ENCODE data around the gene MYO3B. TPM values are rescaled to one million over a fixed set of nuclear protein-coding genes. Genes with fewer than 3 reads are reported as not detected.

The MYO3B gene
- total RNA-seq, 1 donor from 2014 or later, result 27.3 TPM

DNA sequence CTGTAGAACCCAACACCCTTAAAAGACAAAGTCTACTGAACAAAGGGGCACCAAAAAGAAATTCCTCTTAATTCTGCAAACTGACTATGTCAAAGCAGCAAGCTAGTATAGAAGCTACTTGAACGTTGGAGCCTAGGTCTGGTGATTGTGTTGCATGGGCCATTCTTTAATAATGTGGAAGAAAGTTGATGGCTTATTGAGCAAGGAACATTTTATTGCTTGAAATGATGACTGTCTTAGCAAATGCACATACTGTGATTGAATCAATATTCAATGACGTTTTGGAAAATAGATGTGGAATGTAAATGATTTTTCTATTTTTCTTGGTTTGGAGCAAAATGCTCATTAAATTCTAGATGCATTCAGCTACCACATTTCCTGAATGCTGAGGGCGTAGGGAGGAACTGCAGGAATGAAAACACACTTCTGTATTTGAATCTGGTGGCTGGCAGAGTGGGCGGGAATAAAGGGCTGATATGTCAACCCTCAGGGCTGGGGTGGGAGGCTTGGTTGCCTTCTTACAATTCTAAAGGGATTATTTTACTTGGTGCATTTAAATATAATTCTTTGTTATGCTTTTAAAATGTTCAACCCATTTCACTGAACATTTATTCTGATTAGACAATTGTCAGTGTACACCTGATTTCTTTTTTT, 26.5 kb downstream of the MYO3B start:
- Histone ChIP-seq H3K9ac (no peak overlapping the region), H2AFZ (replicated peaks) (no peak overlapping the region), H3K27ac (no peak overlapping the region), H3F3A (ENCODE audit: low read depth) (no peaks in the 10 kb centered on the region), H3K36me3 (no peaks in the 10 kb centered on the region), H3K4me1 (no peaks in the 10 kb centered on the region), H3K79me2 (ENCODE audit: low read depth) (no peaks in the 10 kb centered on the region), H3K9me3 (ENCODE audit: low read depth) (no peaks in the 10 kb centered on the region), H3K4me3 (no peak overlapping the region), H4K20me1 (ENCODE audit: low read depth) (no peaks in the 10 kb centered on the region), H3K27me3 (no peaks in the 10 kb centered on the region), H3K4me2 (no peak overlapping the region)
- Mint-ChIP-seq H3K4me3 (no peak overlapping the region), H3K4me1 (peaks cover 49% of the 10 kb centered on the region), H3K9me3 (peaks cover 5% of the 10 kb centered on the region), H3K36me3 (no peaks in the 10 kb centered on the region), H3K27me3 (ENCODE audit: insufficient read depth, low read depth) (peaks cover 2% of the 10 kb centered on the region), H3K27ac (no peak overlapping the region)
- no peak for DNase-seq (ENCODE audit: low spot score)
- TF ChIP-seq EZH2 (IDR thresholded peaks at IDR 0.05), result no peak
- TF ChIP-seq, protein P1, sequence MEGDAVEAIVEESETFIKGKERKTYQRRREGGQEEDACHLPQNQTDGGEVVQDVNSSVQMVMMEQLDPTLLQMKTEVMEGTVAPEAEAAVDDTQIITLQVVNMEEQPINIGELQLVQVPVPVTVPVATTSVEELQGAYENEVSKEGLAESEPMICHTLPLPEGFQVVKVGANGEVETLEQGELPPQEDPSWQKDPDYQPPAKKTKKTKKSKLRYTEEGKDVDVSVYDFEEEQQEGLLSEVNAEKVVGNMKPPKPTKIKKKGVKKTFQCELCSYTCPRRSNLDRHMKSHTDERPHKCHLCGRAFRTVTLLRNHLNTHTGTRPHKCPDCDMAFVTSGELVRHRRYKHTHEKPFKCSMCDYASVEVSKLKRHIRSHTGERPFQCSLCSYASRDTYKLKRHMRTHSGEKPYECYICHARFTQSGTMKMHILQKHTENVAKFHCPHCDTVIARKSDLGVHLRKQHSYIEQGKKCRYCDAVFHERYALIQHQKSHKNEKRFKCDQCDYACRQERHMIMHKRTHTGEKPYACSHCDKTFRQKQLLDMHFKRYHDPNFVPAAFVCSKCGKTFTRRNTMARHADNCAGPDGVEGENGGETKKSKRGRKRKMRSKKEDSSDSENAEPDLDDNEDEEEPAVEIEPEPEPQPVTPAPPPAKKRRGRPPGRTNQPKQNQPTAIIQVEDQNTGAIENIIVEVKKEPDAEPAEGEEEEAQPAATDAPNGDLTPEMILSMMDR (IDR thresholded peaks at IDR 0.05), result no peak
- no peak for TF ChIP-seq EZH2phosphoT487 (IDR thresholded peaks at IDR 0.05)

DNA sequence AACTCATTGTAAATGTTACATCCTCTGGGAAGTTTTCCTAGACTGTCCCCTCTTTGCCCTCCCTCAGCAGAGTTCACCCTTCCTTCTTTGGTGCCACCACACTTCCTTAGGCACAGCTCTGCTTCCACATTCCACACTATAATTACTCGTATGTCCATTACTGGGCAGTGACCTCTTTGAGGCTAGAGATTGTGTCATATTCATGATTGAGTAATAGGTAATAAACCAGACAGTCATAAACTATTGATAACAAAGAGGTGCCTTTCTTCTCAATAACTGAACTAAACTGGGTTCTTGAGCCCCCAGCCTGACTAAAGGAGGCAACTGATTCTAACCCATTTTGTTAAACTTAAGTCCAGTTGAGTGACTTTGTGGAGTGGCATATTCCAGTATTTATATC, 28.3 kb downstream of the MYO3B start:
- Histone ChIP-seq H3K27ac (no peak overlapping the region), H3K27me3 (no peaks in the 10 kb centered on the region)
- no peaks in the 10 kb centered on the region for H3K36me3 Mint-ChIP-seq

DNA sequence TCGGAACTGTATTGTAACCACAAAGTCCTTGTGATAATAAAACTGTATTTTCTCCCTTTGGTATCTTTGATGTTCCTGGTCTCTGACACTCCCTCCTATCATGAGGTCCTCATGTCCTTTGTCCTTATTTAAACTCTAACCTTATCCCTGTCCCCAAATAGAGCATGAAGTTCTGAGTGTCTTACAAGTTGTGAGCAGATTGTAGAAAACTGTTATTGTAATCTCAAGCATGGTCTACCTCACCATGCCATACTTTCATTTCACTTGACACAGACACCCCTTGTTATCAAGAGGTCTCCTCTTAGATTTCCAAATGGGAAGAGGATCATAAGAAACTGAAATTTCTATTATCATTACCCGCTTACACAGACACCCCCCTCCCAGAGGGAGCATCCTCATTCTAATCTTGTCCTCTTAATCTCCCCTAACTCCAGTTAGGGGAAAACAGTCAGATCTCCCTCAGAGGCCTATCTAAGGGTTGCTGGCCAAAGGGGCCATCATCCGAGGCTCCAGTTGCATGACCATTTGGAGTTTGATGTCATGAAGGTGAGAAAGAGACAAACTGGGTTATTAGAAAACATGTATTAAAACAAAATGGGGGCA, 29.0 kb downstream of the MYO3B start:
- Histone ChIP-seq H3K36me3 (no peaks in the 10 kb centered on the region), H3K9me3 (ENCODE audit: low read depth) (peaks cover 4% of the 10 kb centered on the region), H3K27me3 (no peaks in the 10 kb centered on the region), H3K4me1 (no peaks in the 10 kb centered on the region), H3K4me3 (no peak overlapping the region), H3K4me2 (no peak overlapping the region), H3F3A (ENCODE audit: low read depth) (no peaks in the 10 kb centered on the region), H2AFZ (replicated peaks) (no peak overlapping the region), H3K9ac (no peak overlapping the region), H3K79me2 (ENCODE audit: low read depth) (no peaks in the 10 kb centered on the region), H4K20me1 (ENCODE audit: low read depth) (no peaks in the 10 kb centered on the region), H3K27ac (no peak overlapping the region)
- no peak for DNase-seq (ENCODE audit: low spot score)
- Mint-ChIP-seq H3K4me3 (no peak overlapping the region), H3K9me3 (peaks cover 5% of the 10 kb centered on the region), H3K27me3 (ENCODE audit: insufficient read depth, low read depth) (peaks cover 2% of the 10 kb centered on the region), H3K4me1 (peaks cover 30% of the 10 kb centered on the region), H3K27ac (no peak overlapping the region), H3K36me3 (no peaks in the 10 kb centered on the region)
- TF ChIP-seq, protein P1 (IDR thresholded peaks at IDR 0.05), result no peak
- no peak for TF ChIP-seq EZH2 (IDR thresholded peaks at IDR 0.05)
- TF ChIP-seq EZH2phosphoT487 (IDR thresholded peaks at IDR 0.05), result no peak

More for the DNA sequence above, 28.3 kb downstream of the MYO3B start:
- no peak for TF ChIP-seq EZH2phosphoT487 (IDR thresholded peaks at IDR 0.05)
- TF ChIP-seq, protein P1 (IDR thresholded peaks at IDR 0.05), result no peak
- no peak for TF ChIP-seq EZH2 (IDR thresholded peaks at IDR 0.05)
- Histone ChIP-seq H3K79me2 (ENCODE audit: low read depth) (no peaks in the 10 kb centered on the region), H4K20me1 (ENCODE audit: low read depth) (no peaks in the 10 kb centered on the region), H2AFZ (replicated peaks) (no peak overlapping the region), H3K4me1 (no peaks in the 10 kb centered on the region), H3K36me3 (no peaks in the 10 kb centered on the region), H3F3A (ENCODE audit: low read depth) (no peaks in the 10 kb centered on the region), H3K9me3 (ENCODE audit: low read depth) (peaks cover 4% of the 10 kb centered on the region), H3K4me2 (no peak overlapping the region), H3K9ac (no peak overlapping the region), H3K4me3 (no peak overlapping the region)
- peaks cover 5% of the 10 kb centered on the region for H3K9me3 Mint-ChIP-seq
- no peak for DNase-seq (ENCODE audit: low spot score)
- no peak overlapping the region for H3K4me3 Mint-ChIP-seq
- H3K27ac Mint-ChIP-seq, result no peak overlapping the region
- H3K4me1 Mint-ChIP-seq, result peaks cover 37% of the 10 kb centered on the region
- peaks cover 2% of the 10 kb centered on the region for H3K27me3 Mint-ChIP-seq (ENCODE audit: insufficient read depth, low read depth)
